ENCODE data around the gene HEY2. TPM values are rescaled to one million over a fixed set of nuclear protein-coding genes. Genes with fewer than 3 reads are reported as not detected.

HEY2 gene
- total RNA-seq, 3 donors from 2014 or later, result 0.58 to 2.9 (median 1.5) TPM

GRCh38 chr6:125792172-125792571 lies 42.7 kb downstream of the HEY2 start:
- ATAC-seq (no peak), DNase-seq (no peak)
- intact Hi-C loops (cut with DNase I, micrococcal nuclease), result no loop called here
- peaks cover 5% of the 10 kb centered on the region for H3K4me1 ChIP-seq (ENCODE audit: low read depth)
- TF ChIP-seq CTCF (IDR thresholded peaks at IDR 0.05), result no peak
- H3K4me3 ChIP-seq, result no peak overlapping the region
- no peaks in the 10 kb centered on the region for H3K9me3 ChIP-seq
- H3K36me3 ChIP-seq (ENCODE audit: low read depth), result no peaks in the 10 kb centered on the region

GRCh38 chr6:125792680-125793079 lies 43.2 kb downstream of the HEY2 start:
- no peaks in the 10 kb centered on the region for H3K9me3 ChIP-seq
- DNase-seq (no peak), ATAC-seq (no peak)
- intact Hi-C loops (cut with DNase I, micrococcal nuclease), result no loop called here
- H3K4me1 ChIP-seq (ENCODE audit: low read depth), result peaks cover 5% of the 10 kb centered on the region
- no peaks in the 10 kb centered on the region for H3K36me3 ChIP-seq (ENCODE audit: low read depth)
- TF ChIP-seq CTCF (IDR thresholded peaks at IDR 0.05), result no peak
- H3K4me3 ChIP-seq, result no peak overlapping the region

- Histone ChIP-seq H3K4me1 (ENCODE audit: low read depth) (peaks cover 5% of the 10 kb centered on the region), H3K36me3 (ENCODE audit: low read depth) (no peaks in the 10 kb centered on the region), H3K9me3 (no peaks in the 10 kb centered on the region), H3K4me3 (no peak overlapping the region)
- no peak for TF ChIP-seq CTCF (IDR thresholded peaks at IDR 0.05)
- DNase-seq, result no peak
- intact Hi-C loops (cut with DNase I, micrococcal nuclease), result no loop called here
- no peak for ATAC-seq
Measured at GRCh38 chr6:125793280-125793679, 43.8 kb downstream of the HEY2 start.

- Histone ChIP-seq H3K36me3 (ENCODE audit: low read depth) (no peaks in the 10 kb centered on the region), H3K9me3 (no peaks in the 10 kb centered on the region), H3K4me1 (ENCODE audit: low read depth) (peaks cover 5% of the 10 kb centered on the region), H3K4me3 (no peak overlapping the region)
- ATAC-seq, result no peak
- TF ChIP-seq CTCF (IDR thresholded peaks at IDR 0.05), result no peak
- intact Hi-C loops (cut with DNase I, micrococcal nuclease), result no loop called here
- no peak for DNase-seq
Measured at GRCh38 chr6:125793863-125794262, 44.4 kb downstream of the HEY2 start.

- ATAC-seq (no peak), DNase-seq (no peak)
- Histone ChIP-seq H3K36me3 (ENCODE audit: low read depth) (no peaks in the 10 kb centered on the region), H3K9me3 (no peaks in the 10 kb centered on the region), H3K4me3 (no peak overlapping the region), H3K4me1 (ENCODE audit: low read depth) (peaks cover under 1% of the 10 kb centered on the region)
- TF ChIP-seq CTCF (IDR thresholded peaks at IDR 0.05), result no peak
- intact Hi-C loops (cut with DNase I, micrococcal nuclease), result no loop called here
Measured at GRCh38 chr6:125794342-125795137, 45.1 kb downstream of the HEY2 start.
